GM18498 (cell line): ENCODE results near the gene GCKR.

Source experiments
- ATAC-seq: cut with Tn5 transposase; IDR thresholded peaks from one replicate; pipeline ENCODE4 v1.9.1; 2021; ENCODE audit warnings: mild to moderate bottlenecking, moderate library complexity; ENCODE audit not compliant: unreplicated experiment

Gene GCKR

DNA sequence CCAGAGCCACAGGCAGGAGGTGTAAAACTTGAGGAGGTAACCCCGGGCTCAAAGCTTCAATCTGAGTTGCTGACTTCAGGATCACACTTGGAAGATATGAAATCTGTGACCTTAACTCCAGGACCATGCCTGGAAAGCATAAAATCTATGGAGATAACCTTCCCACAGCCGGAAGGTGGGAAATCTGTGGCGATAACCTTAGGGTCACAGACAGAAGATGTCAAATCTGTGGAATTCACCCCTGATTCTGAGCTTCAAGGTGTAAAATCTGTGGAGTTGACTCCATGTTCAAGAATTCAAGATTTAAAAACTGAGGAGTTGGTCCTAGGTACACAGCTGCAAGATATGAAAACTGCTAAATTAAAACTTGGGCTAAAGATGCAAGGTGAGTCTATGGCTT is 74.6 kb downstream of the GCKR start:
- no peak for ATAC-seq

DNA sequence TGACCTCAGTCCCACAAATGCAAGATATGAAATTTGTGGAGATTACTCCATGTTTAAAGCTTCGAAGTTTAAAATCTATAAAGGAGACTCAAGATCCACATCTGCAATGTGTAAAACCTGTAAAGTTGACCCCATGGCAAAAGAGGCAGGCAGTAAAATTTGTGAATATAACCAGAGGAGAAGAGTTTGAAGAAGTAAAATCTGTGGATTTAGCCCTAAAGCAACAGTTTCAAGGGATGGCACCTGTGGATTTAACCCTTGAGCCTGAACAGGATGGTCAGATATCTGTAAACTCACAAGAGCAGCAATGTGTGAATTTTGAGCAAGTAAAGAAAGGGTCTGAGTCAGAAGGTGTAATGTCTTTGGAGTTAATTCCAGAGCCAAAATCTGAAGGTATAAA is 75.0 kb downstream of the GCKR start:
- no peak for ATAC-seq

DNA sequence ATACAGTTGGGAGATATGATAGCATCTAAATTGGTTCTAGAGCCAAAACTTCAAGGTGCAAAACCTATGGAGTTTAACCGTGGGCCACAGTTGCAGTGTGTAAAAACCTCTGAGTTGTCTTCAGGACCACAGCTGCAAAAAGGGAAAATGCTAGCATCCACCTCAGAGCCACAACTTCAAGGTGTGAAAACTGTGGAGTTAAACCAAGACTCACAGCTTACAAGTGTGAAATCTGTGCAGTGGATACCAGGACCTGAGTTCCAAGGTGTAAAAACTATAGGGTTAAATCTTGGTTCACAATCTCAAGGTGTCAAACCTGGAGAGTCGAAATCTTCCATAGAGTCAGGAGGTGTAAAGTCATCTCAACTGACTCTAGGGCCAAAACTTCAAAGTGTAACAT is 75.8 kb downstream of the GCKR start:
- no peak for ATAC-seq

DNA sequence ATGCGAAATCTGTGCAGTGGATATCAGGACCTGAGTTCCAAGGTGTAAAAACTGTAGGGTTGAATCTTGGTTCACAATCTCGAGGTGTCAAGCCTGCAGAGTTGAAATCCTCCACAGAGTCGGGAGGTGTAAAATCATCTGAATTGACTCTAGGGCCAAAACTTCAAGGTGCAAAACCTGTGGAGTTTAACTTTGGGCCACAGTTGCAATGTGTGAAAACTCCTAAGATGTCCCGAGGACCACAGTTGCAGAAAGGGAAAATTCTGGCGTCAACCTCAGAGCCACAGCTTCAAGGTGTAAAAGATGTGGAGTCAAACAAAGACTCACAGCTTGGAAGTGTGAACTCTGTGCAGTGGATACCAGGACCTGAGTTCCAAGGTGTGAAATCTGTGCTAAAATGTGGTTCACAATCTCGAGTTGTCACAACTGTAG is 76.4 kb downstream of the GCKR start:
- no peak for ATAC-seq
